K562 (cell line): ENCODE measurements around the gene ANKRD65. TPM values are rescaled to one million over a fixed set of nuclear protein-coding genes. Genes with fewer than 3 reads are reported as not detected.

ENCODE experiments used
- ATAC-seq: fragments of 200-7000 bp; cut with Tn5 transposase; 3 replicates; pipeline ENCODE4 v1.9.1; 2020; ENCODE audit warnings: moderate library complexity
- BruUV-seq: library from RNA; stranded (reverse); fragments of 400-500 nt; replicated peaks from 2 replicates; lab custom pipeline; 2021; lab: Mats Ljungman, UMichigan
- CTCF ChIA-PET: fragments of 300-600 bp; formaldehyde crosslinking; extraction: SDS; loops from one replicate; lab custom pipeline; 2021; ENCODE audit warnings: low intra/inter-chr PET ratio; lab: Yijun Ruan, JAX
- POLR2A ChIA-PET: fragments of 300-600, 350-650 bp; sonication (Branson Sonifier 250); formaldehyde crosslinking; extraction: SDS; loops from one replicate; lab custom pipeline; 2021; ENCODE audit warnings: antibody characterized with exemption, inconsistent platforms; lab: Yijun Ruan, JAX
- DNase-seq, 4 experiments: peaks; one replicate each; pipeline versions ENCODE4 v3.0.0 to v3.0.0-alpha.2; 2011 to 2018; ENCODE audit warnings: low spot score in 3 of 4, mixed read lengths in 3 of 4; ENCODE audit errors: extremely low read depth in 1 of 4
- FAIRE-seq: peaks from 2 replicates; lab custom pipeline; 2011; peaks lifted over from hg19 to GRCh38; lab: Jason Lieb, UNC
- H2AFZ ChIP-seq: 2 replicates; pipeline ENCODE4 v1.6.0; 2011; ENCODE audit warnings: low read depth, low read length, control low read depth, inconsistent platforms
- H3K27ac ChIP-seq: fragments of 200-600 bp; 3 replicates; pipeline ENCODE4 v1.8.0; 2011; ENCODE audit warnings: low read depth, mild to moderate bottlenecking, control low read depth, inconsistent platforms, low read length, moderate library complexity, mixed read lengths; ENCODE audit errors: extremely low read depth
- H3K27me3 ChIP-seq, 2 experiments: fragments of 300-600 bp in 1 of 2; 2 replicates in 1 of 2; 3 replicates in 1 of 2; pipeline versions ENCODE4 v1.6.0 to v1.8.0; 2011; ENCODE audit warnings: inconsistent platforms in 2 of 2, low read length in 2 of 2, mild to moderate bottlenecking in 1 of 2, mixed read lengths in 1 of 2, moderate library complexity in 1 of 2; ENCODE audit not compliant: control insufficient read depth in 2 of 2, insufficient read depth in 2 of 2
- H3K36me3 ChIP-seq: fragments of 300-600 bp; 3 replicates; pipeline ENCODE4 v1.8.0; 2011; ENCODE audit warnings: mild to moderate bottlenecking, low read length, inconsistent platforms; ENCODE audit not compliant: control insufficient read depth, insufficient read depth
- H3K4me1 ChIP-seq, 2 experiments: fragments of 200-600 bp in 1 of 2; replicated peaks in 1 of 2; 2 replicates in 1 of 2; 3 replicates in 1 of 2; pipeline versions ENCODE4 v1.5.1 to v1.8.0; 2011; ENCODE audit warnings: inconsistent platforms in 2 of 2, low read length in 2 of 2, mild to moderate bottlenecking in 1 of 2, mixed read lengths in 1 of 2, moderate library complexity in 1 of 2; ENCODE audit not compliant: control insufficient read depth in 2 of 2, insufficient read depth in 2 of 2
- H3K4me2 ChIP-seq: 2 replicates; pipeline ENCODE4 v1.6.1; 2011; ENCODE audit warnings: low read length, control low read depth, inconsistent platforms, mixed read lengths; ENCODE audit not compliant: insufficient read depth
- H3K4me3 ChIP-seq: fragments of 200-600 bp; sonication (generic), shearing (Covaris generic); 2 replicates; pipeline ENCODE4 v1.5.1; 2016; ENCODE audit warnings: control low read depth, inconsistent platforms
- H3K79me2 ChIP-seq: fragments of 200-600 bp; 3 replicates; pipeline ENCODE4 v1.8.0; 2011; ENCODE audit warnings: low read length, inconsistent platforms; ENCODE audit not compliant: control insufficient read depth, insufficient read depth
- H3K9ac ChIP-seq, 2 experiments: 2 replicates each; pipeline versions ENCODE4 v1.6.0 to v1.6.1; 2011; ENCODE audit warnings: low read depth in 2 of 2, low read length in 2 of 2, control low read depth in 1 of 2, inconsistent platforms in 1 of 2, mild to moderate bottlenecking in 1 of 2, mixed read lengths in 1 of 2; ENCODE audit not compliant: insufficient read depth in 1 of 2
- H3K9me1 ChIP-seq: one replicate; pipeline ENCODE4 v1.6.0; 2011; ENCODE audit warnings: inconsistent platforms, mild to moderate bottlenecking, low read length, moderate library complexity; ENCODE audit not compliant: control insufficient read depth, insufficient read depth
- H3K9me3 ChIP-seq: replicated peaks from 2 replicates; pipeline ENCODE4 v1.5.1; 2011; ENCODE audit warnings: low read depth, low read length, inconsistent platforms; ENCODE audit not compliant: control insufficient read depth, insufficient read depth
- H4K20me1 ChIP-seq: replicated peaks from 2 replicates; pipeline ENCODE4 v1.6.1; 2011; ENCODE audit warnings: low read length, inconsistent platforms, mixed read lengths; ENCODE audit not compliant: control insufficient read depth, insufficient read depth
- CREBBP ChIP-seq: IDR thresholded peaks from one replicate; pipeline ENCODE4 v1.6.1; 2012; ENCODE audit warnings: low read depth, mild to moderate bottlenecking, control low read depth, inconsistent platforms, low read length
- DLX4 ChIP-seq: fragments of 250-450 bp; sonication (Bioruptor Pico); IDR thresholded peaks from 2 replicates; pipeline ENCODE4 v1.6.1; 2021; ENCODE audit warnings: mild to moderate bottlenecking
- ERF ChIP-seq: fragments of 450-650 bp; formaldehyde crosslinking; IDR thresholded peaks from 2 replicates; pipeline ENCODE4 v1.4.0; 2020; ENCODE audit warnings: mild to moderate bottlenecking, mixed read lengths
- FOXJ3 ChIP-seq: sonication (generic); formaldehyde crosslinking; IDR thresholded peaks from 2 replicates; pipeline ENCODE4 v1.4.0; 2020; ENCODE audit warnings: mild to moderate bottlenecking, missing genetic modification reagents
- IRF9 ChIP-seq: fragments of 450-650 bp; IDR thresholded peaks from 2 replicates; pipeline ENCODE4 v1.6.1; 2016; ENCODE audit warnings: missing biosample characterization, missing genetic modification characterization
- KLF13 ChIP-seq: fragments of 450-650 bp; IDR thresholded peaks from 2 replicates; pipeline ENCODE4 v1.6.1; 2016; ENCODE audit warnings: missing genetic modification characterization, low read depth, mild to moderate bottlenecking, missing compliant biosample characterization, moderate library complexity, borderline replicate concordance
- NFYB ChIP-seq: IDR thresholded peaks from 2 replicates; pipeline ENCODE4 v1.6.1; 2011; ENCODE audit warnings: mild to moderate bottlenecking, moderate library complexity; ENCODE audit not compliant: insufficient read length; ENCODE audit errors: extremely low read depth
- TOE1 ChIP-seq, 2 experiments: fragments of 450-650 bp in 1 of 2; sonication (generic) in 1 of 2; formaldehyde crosslinking in 1 of 2; IDR thresholded peaks; 2 replicates each; pipeline versions ENCODE4 v1.7.1 to v1.8.0; 2016 to 2022; ENCODE audit warnings: borderline replicate concordance in 2 of 2, mild to moderate bottlenecking in 2 of 2, antibody characterized with exemption in 1 of 2, inconsistent platforms in 1 of 2, low read depth in 1 of 2, missing genetic modification reagents in 1 of 2, moderate library complexity in 1 of 2
- ZNF324 ChIP-seq: fragments of 250-450 bp; sonication (Bioruptor Pico); IDR thresholded peaks from 2 replicates; pipeline ENCODE4 v1.4.0; 2020; ENCODE audit warnings: mild to moderate bottlenecking
- WGBS: fragments of 100-300 bp; shearing (Covaris generic); methylation state at CpG from one replicate; pipeline ENCODE4 v1.1.6; 2016; ENCODE audit warnings: low coverage, mixed read lengths; ENCODE audit not compliant: insufficient coverage; ENCODE audit errors: missing lambda C conversion rate; 5-methylcytosine and 5-hydroxymethylcytosine counted together
- in situ Hi-C: fragments of 300-500 bp; cut with MboI; formaldehyde crosslinking; loops from 4 replicates; pipeline ENCODE4 v1.15.0; 2018; ENCODE audit warnings: inconsistent platforms, mixed read lengths
- intact Hi-C: fragments of 100-400 bp; cut with micrococcal nuclease; formaldehyde crosslinking; loops from 2 replicates; pipeline ENCODE4 v1.14.2; 2022
- polyA plus RNA-seq, 8 experiments: library from polyadenylated mRNA; depleted of rRNA in 4 of 8; stranded (reverse) in 5 of 8; unstranded in 3 of 8; fragments of >200 nt; fragmentation: Nextera tagmentation in 2 of 8; fragmentation: Illumina TruSeq in 1 of 8; extraction: Ambion mirVana in 2 of 8; extraction: Trizol in 1 of 8; gene quantifications; 2 replicates each; pipeline versions ENCODE4 v1.2.1 to v1.2.3, GENCODE V29; 2011 to 2014; ENCODE audit warnings: inconsistent platforms in 1 of 8, missing spikeins in 1 of 8
- total RNA-seq, 7 experiments: library from RNA; depleted of rRNA in 6 of 7; stranded (reverse); fragments of >200 nt in 6 of 7; fragmentation: Illumina TruSeq in 2 of 7; extraction: Trizol in 2 of 7; gene quantifications; 2 replicates each; pipeline versions ENCODE4 v1.2.1 to v1.2.3, GENCODE V29; 2011 to 2021; ENCODE audit warnings: low replicate concordance in 1 of 7

The ANKRD65 gene
- total and polyA plus RNA-seq, 9 of the 15 experiments (the other 6 are each of a cell fraction or from before 2014, with no cell fraction given) = not detected

- Histone ChIP-seq H3K4me3 (no peak overlapping the region), H2AFZ (no peak overlapping the region)
- intact Hi-C loops = loop anchor here (10.0 kb wide), 1 partner anchor 121 kb away; the partner anchor contains the start of gene ATAD3A
- WGBS = 90% methylated on average over 7 of the region's 7 CpGs
- no peak for ATAC-seq
- no TSS peak for BruUV-seq
- TF ChIP-seq DLX4 (CRISPR knock-in tag) = no peak
- no peak for TF ChIP-seq TOE1 (IDR thresholded peaks at IDR 0.05; ENCODE audit: borderline replicate concordance)
- no peak for TF ChIP-seq TOE1 (CRISPR knock-in tag; IDR thresholded peaks at IDR 0.05; ENCODE audit: borderline replicate concordance, low read depth)
- TF ChIP-seq CREBBP = no peak
- TF ChIP-seq ZNF324 (CRISPR knock-in tag) = no peak
- TF ChIP-seq NFYB = no peak
- no peak for TF ChIP-seq KLF13 (tag)
- no peak for TF ChIP-seq FOXJ3 (CRISPR knock-in tag)
- TF ChIP-seq IRF9 (tag) = no peak
- no peak for TF ChIP-seq ERF (CRISPR knock-in tag)
- TF ChIP-seq, all 486 proteins: peak for 0
- in situ Hi-C loops = no loop called here
- ChIA-PET POLR2A (no interaction called here), CTCF (no interaction called here)
- H3K27me3 ChIP-seq = no peaks in the 10 kb centered on the region
- H3K36me3 ChIP-seq = peaks cover 86% of the 10 kb centered on the region
- peaks cover 56% of the 10 kb centered on the region for H3K79me2 ChIP-seq
- H3K9me3 ChIP-seq = no peaks in the 10 kb centered on the region
- no peaks in the 10 kb centered on the region for H3K9me1 ChIP-seq
- DNase-seq (no peak), FAIRE-seq (no peak)
- H4K20me1 ChIP-seq = no peaks in the 10 kb centered on the region
- H3K9ac ChIP-seq = no peak overlapping the region
- no peak overlapping the region for H3K27ac ChIP-seq
- peaks cover 16 to 20% of the 10 kb centered on the region in 2 experiments for H3K4me1 ChIP-seq
- no peak overlapping the region for H3K4me2 ChIP-seq
Observed at GRCh38 chr1:1394116-1394515, 27.0 kb downstream of the ANKRD65 start.
